GM19351 (cell line): ENCODE measurements around the gene CYP27C1.

Experiments used
- ATAC-seq: cut with Tn5 transposase; IDR thresholded peaks from one replicate; pipeline ENCODE4 v1.9.1; 2021; ENCODE audit warnings: mild to moderate bottlenecking, moderate library complexity; ENCODE audit not compliant: unreplicated experiment

Gene CYP27C1

GRCh38 chr2:127134833-127135830 is 85.0 kb downstream of the CYP27C1 start:
- ATAC-seq, result no peak

GRCh38 chr2:127134235-127134634 is 85.9 kb downstream of the CYP27C1 start:
- ATAC-seq, result no peak
